Ramos (cell line): ENCODE data around the gene PMS1.
"Not testable (repeated sequence)": the region's sequence is repeated elsewhere in the genome, so short reads cannot be mapped to it uniquely, and the experiment has no call there.

Experiments
- in situ Hi-C: fragments of 300-500 bp; cut with MboI; formaldehyde crosslinking; loops from one replicate; pipeline ENCODE4 v1.14.3; 2022; ENCODE audit warnings: low sequenced_read_pairs; ENCODE audit not compliant: unreplicated experiment

The PMS1 gene

DNA sequence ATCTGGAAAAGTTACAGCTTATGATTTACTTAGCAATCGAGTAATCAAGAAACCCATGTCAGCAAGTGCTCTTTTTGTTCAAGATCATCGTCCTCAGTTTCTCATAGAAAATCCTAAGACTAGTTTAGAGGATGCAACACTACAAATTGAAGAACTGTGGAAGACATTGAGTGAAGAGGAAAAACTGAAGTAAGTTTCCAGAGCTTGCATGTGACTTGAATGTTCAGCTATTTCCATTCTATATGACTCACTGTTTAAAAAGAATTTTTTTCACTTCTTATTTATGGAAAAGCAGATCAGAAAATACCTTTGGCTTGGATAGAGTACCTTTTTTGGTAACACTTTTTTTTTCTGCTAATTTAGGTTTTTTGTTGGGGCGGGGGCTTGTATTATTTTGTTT is 70.7 kb downstream of the PMS1 start:
- in situ Hi-C loops, result no loop called here

DNA sequence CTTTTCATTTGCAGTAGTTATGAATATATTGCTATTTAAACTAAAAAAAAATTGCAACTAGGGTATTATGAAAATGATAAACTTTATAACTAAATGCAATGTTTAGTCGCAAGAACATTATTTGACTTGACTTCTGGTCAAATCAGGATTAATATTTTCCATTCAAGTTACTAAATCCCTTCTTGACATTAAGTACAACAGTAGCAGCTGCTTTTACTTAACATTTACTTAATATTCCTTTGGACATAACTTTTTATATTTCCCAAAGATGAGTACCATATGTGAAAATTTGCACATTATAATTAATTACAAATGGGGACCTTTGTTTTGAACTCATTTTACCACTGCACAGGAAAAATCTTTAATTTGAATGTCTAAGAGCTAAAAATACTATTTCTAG is 74.0 kb downstream of the PMS1 start:
- in situ Hi-C loops, result no loop called here

DNA sequence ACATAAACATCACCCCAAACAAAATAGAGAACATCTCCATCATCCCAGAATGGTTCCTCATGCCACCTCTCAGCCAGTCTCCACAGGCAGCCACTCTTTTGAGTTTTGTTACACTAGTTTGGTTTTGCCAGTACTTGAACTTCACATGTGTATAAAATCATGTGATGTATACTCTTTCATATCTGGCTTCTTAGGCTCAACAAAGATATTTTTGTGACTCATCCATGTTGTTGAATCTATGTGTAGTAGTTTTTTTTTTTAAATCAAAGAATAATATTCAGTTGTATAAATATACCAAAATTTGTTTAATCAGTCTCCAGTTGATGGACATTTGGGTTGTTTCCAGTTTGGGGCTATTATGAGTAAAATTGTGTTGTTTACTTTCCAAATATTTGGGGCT is 75.9 kb downstream of the PMS1 start:
- in situ Hi-C loops, result no loop called here

DNA sequence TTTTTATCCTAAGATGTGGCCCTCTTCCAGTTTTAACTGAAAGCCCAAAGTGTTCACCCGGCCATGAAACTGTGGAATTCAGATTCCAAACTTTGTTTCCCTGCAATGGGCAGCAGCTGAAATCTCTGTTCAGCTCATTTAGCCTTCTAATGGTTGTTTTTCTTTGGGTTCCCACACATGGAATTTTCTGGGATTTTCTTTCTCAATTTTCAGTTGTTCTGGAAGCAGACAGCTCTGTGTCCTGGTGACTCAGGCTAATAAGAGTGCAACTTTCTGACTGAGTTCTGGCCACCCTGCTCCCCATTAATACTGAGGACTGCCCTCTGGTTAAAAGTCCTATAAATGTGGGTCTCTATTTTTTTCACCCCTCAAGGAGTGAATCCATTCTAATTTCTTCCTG is 78.5 kb downstream of the PMS1 start:
- in situ Hi-C loops, result no loop called here

DNA sequence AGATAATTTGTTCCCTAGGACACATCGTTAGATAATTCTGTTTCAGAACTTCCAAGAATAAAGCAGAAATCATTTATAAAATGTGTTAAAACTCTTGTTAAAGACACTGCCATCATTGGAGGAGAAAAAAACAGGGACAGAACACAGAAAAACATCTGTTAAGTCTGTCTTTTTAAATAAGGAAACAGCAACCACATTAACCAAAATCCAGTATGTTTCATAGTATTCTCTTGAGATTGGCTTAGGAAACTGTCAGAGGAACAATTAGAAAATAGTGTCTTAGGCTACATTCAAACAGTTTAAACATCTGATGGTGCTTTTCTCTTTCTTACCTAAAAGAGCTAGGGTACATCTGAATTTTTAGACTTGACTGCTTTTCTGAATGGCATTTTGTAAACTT is 81.6 kb downstream of the PMS1 start:
- in situ Hi-C loops, result no loop called here

DNA sequence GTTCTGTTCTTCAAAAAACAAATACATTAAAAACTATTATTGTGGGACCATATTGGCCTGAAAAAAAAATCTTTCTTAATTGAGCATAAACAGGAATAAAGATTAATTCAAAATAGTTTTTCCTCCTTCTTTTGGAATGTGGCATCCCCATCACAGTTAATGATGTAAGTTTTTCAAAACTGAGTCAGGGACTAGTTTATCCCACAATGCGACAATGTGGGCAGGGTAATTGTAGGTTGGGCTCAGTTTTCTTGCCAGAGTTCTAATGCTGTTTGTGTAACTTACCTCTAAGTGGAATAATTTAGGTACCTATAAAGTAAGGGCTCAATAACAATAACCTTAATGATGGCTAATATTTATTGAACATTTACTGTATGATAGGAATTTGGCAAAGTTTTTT is 82.0 kb downstream of the PMS1 start:
- in situ Hi-C loops, result no loop called here

DNA sequence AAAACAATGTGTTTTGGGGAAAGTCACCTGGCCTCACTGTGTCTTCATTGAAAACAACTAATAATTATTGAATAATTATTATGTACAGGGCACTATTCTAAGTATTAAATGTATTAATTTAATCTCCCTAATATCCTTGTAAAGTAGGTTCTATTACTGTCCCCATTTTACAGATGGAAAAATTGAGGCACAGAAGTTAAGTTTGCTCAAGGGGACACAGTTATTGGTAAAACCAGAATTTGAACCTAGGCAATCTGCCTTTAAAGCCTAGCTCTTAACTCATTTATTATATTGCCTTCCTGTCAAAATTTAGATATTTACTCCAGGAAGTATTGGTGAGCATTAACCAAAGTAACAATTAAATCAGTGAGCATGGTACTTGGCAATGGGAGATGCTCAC is 84.6 kb downstream of the PMS1 start:
- in situ Hi-C loops, result no loop called here

DNA sequence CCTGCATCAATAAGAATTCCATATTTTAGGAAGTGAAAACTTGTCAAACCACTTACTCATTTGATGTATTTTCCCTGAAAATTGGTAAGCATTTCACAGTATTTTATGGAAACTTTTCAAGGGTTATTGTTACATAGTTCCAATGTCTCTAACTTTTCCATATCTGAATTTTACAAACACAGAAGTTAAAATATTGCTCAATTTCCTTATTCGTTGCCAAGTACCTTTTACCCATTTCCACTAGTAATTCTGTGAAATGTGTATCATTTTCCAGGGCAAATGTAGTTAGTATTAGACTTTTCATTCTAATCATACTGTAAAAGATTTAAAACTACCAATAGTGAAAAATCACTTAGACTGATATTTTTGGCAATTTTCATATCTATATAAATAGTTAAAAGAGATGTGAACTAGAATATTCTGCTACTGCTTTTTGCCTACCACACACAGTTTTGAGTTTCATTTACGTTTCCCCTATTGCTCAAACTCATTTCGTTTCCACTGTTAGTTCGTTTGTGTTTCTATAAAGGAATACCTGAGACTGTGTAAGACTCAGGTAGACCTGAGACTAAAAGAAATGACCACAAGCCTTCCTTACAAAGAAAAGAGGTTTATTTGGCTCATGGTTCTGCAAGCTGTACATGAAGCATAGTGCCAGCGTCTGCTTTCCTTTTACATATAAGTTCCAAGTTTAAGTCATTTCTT is 86.3 kb downstream of the PMS1 start:
- in situ Hi-C loops, result no loop called here

DNA sequence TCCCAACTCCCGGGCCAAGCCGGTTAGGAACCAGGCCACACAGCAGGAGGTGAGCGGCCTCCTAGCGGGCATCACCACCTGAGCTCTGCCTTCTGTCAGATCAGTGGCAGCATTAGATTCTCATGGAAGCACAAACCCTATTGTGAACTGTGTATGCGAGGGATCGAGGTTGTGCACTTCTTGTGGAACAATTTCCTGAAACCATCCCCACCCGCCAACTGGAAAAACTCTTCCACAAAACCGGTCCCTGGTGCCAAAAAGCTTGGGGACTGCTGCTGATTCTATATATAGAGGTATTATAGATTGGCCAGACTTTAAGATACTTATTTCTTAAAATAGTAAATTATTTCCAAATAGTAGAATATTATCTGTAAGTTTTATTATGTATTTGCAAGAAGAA is 89.4 kb downstream of the PMS1 start:
- in situ Hi-C loops, result no loop called here

DNA sequence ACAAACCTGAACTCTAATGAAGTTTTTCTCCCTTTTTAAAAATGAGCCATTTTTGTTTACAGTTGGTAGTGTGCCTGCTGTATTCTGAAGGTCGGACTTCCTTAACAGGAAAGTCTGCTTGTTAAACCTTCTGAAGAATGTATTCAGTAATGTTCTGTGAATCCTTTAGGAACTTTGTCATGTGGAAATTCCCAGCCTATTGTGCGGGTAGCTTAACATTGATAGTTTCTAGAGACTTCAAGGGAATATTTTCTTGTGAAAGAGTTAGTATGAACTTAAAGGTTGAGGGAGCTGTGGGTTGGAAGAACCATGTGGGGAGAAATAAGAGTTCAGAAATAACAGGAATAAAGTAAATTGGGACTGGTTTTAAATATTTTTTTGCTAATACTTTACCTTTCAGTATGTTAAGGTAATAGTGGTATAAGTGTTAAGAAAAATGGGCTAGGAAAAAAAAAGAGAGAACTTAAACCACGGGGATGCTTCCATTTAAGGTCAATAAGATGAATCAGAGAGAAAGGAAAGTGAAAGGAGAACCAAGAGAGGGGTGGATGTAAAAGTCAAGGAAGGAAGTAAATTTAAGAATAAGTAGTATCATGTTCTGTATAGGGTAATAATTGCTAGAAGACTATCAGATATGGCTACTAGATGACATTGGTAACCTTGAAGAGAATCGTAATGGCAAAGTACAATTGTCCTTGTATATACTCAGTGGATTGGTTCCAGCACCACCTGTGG is 90.5 kb downstream of the PMS1 start:
- in situ Hi-C loops, result no loop called here

DNA sequence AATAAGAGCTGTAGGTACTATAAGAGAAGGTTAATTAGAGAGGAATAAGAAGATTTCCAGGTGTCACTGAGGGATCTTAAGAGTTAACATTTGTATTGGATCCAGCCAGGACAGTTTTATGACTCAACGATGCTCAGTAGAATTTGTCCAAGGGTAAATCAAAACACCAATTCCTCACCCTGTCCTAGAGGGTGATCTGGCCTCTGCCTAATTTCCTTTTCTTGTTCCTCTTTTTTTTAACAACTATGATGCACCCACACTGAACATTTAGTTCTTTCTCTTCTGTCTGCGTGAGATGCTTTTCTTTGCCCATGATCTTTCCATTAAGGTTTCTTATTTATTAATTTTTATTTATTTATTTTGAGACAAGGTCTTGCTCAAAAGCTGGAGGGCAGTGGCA is 92.0 kb downstream of the PMS1 start:
- in situ Hi-C loops, result no loop called here

DNA sequence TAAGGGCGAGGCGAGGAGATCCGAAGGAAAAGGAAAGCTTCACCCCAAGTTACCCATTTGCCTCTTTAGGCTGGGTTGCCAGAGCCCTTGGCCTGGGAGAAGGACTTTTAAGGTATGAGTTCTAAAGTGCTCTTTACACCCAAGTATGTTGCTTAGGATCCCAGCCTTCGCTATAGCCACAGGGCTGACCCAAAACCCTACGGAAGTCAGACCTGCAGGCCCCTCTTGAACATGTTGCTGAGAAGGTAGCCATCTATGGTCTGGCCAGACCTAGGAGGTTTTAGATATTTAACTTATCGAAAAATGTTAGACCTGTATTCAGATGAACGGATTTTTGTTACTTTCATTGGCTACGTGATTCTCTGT is 95.4 kb downstream of the PMS1 start:
- in situ Hi-C loops, result no loop called here

DNA sequence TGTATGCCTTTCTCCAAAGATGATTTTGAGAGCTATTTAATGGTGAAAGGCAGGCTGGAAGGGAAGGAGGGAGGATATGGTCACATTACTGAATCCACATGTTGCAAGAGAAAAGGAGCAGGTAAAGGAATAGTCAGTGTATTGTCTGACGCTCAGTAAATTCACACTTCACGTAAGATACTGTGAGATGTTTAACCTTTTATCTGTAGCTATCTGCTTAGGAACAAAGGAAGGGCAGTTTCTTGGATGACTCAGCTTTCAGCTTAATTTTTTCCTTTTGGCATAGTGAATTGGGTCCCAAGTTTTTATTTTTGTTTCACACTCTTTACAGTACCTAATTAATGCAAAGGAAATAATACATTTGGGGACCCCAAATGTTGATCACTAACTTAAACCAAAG is 96.2 kb downstream of the PMS1 start:
- in situ Hi-C loops, result no loop called here

DNA sequence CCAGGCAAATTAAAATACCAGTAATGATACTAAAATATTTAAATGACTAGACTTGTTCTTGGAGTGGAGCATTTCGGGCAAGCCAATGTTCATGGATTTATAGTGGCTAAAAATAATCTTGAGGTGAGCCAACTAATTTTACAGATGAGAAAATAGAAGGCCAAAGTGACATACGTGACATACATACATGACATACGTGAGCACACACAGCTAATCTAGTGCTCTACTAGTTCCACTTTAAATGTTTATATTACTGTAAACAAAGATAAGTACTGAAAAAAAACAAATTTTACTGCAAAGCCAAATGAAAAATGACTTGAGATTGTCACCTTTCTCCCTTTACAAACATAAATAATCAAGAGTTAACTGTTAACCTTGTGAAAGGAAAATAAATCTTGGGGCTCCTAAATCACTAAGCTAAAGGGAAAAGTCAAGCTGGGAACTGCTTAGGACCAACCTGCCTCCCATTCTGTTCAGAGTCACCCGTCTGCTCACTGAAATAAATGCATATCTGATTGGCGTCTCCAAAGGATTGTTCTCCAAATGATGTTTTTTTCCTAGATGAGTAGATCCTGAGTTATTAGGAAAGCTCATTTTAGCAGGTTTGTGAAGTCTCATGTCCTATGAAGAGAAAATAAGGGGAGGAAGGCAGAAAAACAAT is 96.7 kb downstream of the PMS1 start:
- in situ Hi-C loops, result no loop called here

DNA sequence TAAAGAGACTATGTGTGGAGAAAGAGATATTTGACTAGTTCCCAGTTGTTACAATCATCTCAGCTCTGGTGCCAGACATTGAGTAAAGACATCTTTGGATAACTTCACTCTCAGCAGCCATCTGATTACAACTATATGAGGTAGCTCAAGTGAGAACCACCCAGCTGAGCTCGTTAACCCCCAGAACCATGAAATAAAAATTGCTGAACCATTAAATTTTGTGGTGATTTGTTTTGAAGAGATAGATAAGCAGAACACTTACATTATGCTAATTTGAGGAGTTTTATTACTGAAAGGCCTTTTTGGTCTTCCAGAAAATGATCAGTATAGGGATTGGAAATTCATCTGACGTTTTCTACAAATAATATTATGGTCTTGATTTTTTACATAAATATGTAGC is 101.1 kb downstream of the PMS1 start:
- in situ Hi-C loops, result no loop called here

DNA sequence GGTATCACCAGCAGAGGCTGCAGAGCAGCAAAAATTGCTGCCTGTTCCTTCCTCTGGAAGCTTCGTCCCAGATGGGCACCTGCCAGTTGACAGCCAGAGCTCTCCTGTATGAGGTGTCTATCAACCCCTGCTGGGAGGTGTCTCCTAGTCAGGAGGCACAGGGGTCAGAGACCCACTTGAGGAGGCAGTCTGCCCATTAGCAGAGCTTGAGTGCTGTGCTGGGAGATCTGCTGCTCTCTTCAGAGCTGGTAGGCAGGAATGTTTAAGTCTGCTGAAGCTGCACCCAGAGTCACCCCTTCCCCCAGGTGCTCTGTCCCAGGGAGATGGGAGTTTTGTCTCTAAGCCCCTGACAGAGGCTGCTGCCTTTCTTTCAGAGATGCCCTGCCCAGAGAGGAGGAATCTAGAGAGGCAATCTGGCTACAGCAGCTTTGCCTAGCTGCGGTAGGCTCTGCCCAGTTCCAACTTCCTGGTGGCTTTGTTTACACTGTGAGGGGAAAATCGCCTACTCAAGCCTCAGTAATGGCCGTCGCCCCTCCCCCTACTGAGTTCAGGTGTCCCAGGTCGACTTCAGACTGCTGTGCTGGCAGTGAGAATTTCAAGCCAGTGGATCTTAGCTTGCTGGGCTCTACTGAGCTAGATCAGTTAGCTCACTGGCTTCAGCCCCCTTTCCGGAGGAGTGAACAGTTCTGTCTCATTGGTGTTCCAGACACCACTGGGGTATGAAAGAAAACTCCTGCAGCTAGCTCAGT is 108.5 kb downstream of the PMS1 start:
- in situ Hi-C loops, result not testable (repeated sequence)

DNA sequence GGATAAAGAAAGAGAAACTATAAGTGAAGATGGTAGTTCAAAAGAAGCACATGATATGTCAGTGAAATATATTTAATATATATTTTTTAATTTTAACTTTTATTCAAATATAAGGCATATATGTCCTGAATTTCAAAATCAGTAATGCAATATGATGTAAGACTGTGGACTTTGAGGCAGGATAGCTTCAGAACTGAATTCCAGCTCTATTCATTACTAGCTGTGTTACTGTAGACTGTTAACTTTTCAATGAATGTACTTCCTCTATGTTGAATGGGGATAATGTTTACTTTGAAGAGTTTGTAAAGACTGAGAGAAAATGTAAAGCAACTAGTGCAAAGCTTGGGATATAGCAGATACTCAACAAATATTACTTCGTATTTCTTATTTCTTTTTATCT is 112.6 kb downstream of the PMS1 start:
- in situ Hi-C loops, result no loop called here

DNA sequence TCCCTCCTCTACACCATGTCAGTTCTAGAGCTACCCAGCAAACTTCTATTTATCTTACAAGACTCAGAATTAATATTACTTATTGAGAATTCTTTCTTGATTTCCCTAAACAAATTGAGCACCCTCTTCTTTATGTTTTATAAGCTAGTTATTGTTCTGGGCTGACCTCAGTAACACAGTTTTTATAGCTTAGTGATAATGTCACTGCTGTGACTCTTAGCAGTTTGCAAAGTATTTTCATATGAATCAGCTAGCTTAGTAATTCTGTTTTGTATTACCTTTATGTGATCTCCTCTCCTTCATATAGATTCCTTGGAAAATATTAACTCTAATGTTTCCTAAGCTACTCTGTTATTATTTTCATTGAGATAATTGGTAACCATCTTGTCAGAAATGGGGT is 114.9 kb downstream of the PMS1 start:
- in situ Hi-C loops, result no loop called here

DNA sequence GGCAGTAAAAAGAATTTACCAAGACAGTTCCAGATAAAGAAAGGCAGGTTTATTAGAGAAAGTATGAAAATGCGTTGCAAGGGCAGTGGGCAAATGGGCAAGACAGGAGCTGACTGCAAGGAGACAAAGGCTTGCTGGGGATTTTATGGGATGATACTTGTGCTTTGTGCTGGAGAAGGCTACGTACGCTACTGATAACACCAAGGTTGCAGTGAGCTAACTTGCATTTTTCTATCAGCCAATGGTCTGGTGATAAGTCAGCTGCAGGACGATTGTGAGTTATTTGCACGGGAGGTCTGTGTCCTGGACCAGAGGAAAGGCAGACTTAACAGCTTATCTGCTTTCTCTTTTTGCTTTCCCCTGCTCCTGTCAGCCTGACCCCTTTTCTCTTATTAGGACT is 116.5 kb downstream of the PMS1 start:
- in situ Hi-C loops, result no loop called here

DNA sequence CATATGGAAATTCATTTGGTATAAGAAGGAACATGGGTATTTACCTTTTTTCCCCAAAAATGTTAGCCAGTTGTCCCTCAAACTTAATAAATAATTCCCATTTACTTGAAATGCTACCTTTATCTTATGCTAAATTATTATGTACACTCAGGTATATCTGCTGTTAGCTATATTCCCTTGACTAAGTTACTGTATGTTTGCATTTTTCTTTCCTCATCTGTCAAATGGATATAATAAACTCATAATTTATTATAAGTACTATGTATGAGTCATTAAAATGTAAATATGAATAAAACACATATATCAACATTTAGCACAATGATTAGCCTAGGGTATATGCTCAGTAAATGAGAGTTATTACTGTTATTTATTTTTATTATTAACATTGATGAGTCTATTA is 117.4 kb downstream of the PMS1 start:
- in situ Hi-C loops, result no loop called here

DNA sequence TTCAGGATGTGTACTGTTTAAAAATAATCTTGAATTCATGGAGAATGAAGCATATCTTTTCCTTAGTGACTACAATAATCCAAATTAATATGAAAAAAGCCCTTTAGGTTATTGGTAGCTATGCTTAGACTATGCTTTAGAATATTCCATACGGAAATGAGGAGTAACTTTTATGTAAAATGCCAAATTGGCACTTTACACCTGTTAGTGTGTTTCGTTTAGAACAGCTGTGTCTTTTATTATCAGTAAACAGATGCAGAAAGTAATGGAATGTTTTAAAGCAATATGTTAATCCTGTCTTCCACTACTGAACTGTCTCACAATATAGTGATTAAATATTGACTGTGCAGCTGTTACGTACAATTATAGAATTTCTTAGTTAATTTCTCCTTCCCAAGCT is 129.6 kb downstream of the PMS1 start:
- in situ Hi-C loops, result no loop called here
